C4-2B (cell line): ENCODE data around the gene LAMTOR4.
A peak's percentile ranks its signal among the peaks of the same experiment; 100 is the strongest.
"Not testable (repeated sequence)": the region's sequence is repeated elsewhere in the genome, so short reads cannot be mapped to it uniquely, and the experiment has no call there.

Source experiments
- H3K27ac ChIP-seq: fragments of 450-650 bp; 2 replicates; pipeline ENCODE4 v1.5.1; 2017
- ZFX ChIP-seq: fragments of 450-650 bp; IDR thresholded peaks from 2 replicates; pipeline ENCODE4 v1.6.1; 2017
- TF ChIP-seq, protein P1 (sequence below): fragments of 450-650 bp; conservative IDR thresholded peaks from 2 replicates; pipeline ENCODE4 v1.5.1; 2017; ENCODE audit warnings: mild to moderate bottlenecking

LAMTOR4 gene

DNA sequence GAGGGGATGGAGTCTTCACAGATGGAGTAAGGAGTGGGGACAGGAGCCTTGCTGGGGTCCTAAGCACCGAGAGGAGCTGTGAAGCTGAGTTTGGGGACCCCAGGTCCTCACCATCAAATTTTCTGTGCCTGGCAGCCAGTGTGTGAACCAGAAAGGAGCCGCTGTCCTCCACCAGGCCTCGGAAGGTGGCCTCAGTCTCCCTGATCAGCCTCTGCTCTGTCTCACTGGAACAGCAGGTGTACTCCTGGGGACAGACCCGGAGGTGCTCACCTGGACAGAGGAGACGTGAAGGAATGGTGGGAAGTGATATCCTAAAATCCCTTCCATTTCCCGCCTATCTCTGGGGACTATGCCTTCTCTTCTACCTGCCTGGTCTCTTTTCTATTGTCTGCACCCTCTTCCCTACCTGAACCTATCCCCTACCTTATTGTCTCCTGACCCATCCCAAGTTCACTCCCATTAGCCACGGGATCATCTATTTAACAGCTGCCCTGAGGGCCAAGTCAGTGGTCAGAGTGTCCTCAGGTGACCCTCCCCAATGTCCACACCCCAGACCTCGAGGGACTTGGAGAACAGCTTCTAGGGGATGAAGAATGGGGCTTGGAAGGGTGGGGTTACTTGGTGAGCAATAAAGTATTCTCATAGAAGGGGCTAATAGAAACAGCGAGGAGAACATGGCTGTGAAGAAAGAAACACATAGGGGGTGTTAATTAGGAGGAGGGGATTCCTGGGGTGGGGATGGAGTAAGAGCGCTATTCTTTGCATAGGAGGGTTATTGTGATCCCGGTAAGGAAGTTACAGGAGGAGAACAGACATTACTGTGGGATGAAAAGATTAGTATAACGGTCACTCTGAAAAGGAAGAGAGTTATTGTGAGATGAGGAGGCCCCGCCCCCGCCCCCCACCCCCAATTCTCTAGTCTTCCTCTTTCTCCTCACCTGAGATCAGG lies 27.7 kb downstream of the LAMTOR4 start:
- TF ChIP-seq, protein P1, sequence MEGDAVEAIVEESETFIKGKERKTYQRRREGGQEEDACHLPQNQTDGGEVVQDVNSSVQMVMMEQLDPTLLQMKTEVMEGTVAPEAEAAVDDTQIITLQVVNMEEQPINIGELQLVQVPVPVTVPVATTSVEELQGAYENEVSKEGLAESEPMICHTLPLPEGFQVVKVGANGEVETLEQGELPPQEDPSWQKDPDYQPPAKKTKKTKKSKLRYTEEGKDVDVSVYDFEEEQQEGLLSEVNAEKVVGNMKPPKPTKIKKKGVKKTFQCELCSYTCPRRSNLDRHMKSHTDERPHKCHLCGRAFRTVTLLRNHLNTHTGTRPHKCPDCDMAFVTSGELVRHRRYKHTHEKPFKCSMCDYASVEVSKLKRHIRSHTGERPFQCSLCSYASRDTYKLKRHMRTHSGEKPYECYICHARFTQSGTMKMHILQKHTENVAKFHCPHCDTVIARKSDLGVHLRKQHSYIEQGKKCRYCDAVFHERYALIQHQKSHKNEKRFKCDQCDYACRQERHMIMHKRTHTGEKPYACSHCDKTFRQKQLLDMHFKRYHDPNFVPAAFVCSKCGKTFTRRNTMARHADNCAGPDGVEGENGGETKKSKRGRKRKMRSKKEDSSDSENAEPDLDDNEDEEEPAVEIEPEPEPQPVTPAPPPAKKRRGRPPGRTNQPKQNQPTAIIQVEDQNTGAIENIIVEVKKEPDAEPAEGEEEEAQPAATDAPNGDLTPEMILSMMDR = no peak
- no peak for TF ChIP-seq ZFX

DNA sequence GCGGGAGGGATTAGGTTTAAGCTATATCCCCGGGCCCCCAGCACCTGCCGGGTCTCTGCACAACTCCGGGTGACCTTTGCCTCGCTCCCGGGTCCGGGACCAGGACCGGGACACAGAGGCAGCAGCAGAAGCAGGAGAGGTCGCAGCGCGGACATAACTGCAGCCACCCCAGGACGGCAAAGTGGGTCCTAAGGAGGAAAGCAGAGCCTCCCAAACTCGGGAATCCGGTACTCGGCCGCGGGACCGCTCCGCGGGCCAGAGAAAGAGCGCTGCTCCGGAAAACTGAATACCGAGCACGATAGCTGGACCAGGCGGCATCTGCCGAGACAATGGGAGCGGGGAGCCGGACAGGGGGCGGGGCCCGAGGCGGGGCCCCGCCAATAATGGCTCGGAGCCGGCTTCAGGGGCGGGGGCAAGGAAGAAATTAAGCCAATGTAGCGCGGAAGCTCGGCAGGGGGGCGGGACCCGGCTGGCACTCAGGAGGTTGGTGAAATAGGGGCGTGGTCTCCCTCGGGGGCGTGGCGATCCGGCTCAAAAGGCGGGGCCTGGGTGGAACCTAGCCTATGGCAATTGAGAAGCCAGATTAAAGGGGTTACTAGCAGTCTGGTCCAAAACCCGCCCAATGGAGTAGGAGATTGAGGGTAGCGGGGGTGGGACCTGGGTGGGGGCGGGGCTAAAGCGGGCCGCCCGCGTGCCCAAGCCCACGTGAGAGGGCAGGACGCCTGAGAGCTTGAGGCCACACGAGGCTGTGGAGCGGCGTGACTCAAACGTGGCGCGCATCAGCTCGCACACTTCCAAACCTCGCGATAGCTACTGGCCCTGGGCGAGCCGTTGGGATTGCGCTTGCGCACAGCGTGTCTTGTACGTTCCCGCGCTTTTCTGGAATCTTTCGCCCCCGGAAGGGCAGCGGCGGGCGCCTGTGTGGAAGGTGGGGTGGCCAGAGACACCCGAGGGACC lies 28.6 kb downstream of the LAMTOR4 start, which contains the start of the genes GPC2 and STAG3:
Gene GPC2, minus strand, starts transcription at position 337 of the 957 bp plus-strand sequence. Its CDS starts 182 bp downstream, at position 155.
Gene STAG3, plus strand, starts transcription at position 874 of the 957 bp plus-strand sequence. CDS start 2,639 bp downstream, outside the sequence.
- no peak for TF ChIP-seq ZFX
- TF ChIP-seq, protein P1 = no peak
- H3K27ac ChIP-seq = peak within 1 kb of the TSS; percentile 53

More for the DNA sequence above, 27.7 kb downstream of the LAMTOR4 start:
- H3K27ac ChIP-seq = peak overlapping the region; percentile 53

DNA sequence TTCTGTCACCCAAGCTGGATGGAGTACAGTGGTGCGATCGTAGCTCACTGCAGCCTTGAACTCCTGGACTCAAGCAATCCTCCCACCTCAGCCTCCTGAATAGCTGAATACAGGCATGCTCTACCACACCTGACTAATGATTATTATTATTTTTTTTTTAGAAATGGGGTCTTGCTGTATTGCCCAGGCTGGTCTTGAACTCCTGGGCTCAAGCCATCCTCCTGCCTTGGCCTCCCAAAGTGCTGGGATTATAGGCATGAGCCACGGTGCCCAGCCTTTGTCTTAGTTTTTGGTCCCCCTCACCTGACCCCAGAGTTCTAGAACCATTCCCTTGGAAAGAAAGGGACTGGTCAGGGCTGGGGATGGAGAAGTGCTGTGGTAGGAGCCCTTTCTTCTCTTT lies 31.4 kb downstream of the LAMTOR4 start:
- H3K27ac ChIP-seq = not testable (repeated sequence)

DNA sequence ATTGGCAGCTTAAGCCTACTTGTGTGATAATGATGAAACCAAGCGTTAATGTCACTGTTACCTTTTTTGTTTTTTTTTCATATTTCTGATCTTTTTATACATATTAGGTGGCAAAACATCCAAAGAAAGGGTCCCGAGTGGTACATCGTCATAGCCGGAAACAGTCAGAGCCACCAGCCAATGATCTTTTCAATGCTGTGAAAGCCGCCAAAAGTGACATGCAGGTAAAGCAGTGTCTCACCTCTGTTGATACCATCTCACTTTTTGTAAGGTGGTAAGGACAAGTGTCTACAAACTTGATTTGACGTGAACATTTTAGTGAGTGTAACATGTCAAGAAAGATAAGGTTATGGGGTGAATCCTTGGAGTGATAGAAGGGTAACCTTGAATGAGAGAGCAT lies 33.9 kb downstream of the LAMTOR4 start:
- not testable (repeated sequence) for H3K27ac ChIP-seq

DNA sequence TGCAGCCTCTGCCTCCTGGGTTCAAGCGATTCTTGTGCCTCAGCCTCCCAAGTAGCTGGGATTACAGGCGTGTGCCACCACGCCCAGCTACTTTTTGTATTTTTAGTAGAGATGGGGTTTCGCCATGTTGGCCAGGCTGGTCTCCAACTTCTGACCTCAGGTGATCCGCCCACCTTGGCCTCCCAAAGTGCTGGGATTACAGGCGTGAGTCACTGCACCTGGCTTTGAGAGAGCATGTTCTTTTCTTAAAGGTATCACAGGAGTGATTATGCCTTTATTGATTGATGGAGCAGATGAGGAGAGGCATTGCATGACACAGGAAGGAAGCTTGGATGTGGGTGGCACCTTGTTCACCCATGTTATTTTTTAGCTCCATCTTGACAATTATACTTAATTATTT lies 34.4 kb downstream of the LAMTOR4 start:
- not testable (repeated sequence) for H3K27ac ChIP-seq

DNA sequence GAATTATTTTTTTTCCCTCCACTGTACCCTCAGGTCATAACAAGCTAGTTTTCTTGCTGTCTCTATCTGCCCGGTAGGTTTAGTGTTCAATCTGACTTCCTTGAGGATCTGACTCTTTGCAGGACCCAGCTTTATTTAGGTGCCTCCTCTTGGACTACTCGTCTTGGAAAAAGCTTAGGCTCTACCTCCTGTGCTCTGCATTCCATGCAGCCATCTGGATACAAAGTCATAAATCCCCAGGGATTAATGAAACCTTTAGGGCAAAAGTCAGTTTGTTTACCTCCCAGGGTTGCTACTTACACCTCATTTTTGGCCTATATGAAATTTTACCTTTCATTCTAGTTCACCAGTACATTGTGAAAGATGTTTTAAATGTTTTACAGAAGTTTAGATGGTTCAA lies 37.0 kb downstream of the LAMTOR4 start:
- no peak for TF ChIP-seq ZFX
- TF ChIP-seq, protein P1 = no peak
- H3K27ac ChIP-seq = no peak overlapping the region

DNA sequence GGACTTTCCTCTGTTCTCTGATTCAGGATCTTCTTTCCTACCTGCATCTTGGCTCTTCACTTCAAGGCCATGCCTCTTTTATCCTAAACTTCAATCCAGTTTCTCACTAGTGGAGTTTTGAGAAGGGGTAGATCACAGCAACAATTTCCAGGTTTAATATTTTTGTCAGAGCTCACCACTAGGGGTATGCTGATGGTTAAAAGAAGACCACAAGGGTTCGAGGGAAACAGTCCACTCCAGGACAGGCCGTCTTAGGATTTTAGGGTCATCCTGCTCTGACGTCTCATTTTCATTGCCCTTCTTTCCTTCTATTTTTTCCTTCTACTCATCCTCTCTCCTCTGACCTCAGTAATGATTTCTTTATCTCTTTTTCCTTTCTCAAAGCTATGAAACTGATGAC lies 40.3 kb downstream of the LAMTOR4 start:
- TF ChIP-seq ZFX = no peak
- TF ChIP-seq, protein P1 = no peak
- no peak overlapping the region for H3K27ac ChIP-seq

DNA sequence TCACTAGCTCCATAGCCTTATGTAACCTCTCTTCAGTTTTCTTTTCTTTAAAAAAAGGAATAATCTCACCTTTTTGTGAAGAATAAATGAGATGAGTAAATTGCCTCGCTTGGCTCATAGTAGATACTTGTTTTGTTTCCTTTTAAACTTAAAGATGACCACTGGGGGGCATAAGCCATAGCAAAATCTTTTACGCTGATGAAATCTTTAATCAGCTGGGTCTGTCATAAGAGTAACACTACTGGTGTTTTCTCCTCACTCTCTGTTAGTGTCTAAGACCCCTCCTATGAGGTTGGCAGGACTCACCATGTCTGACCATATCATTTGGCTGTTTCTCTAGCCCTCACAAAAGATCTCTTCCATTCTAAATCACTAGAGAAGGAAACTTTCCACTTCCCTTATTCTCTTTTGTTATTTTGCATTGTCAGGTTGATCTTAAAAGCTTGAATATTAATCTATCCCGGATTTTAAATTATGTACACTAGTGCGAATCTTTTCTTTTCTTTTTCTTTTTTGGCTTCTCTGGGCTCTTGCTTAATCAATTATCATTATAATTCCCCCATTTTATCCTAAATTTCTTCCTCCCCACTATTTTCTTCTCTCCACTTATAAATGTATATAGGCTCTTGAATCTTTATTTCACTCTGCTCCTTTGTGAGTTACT lies 41.5 kb downstream of the LAMTOR4 start:
- H3K27ac ChIP-seq = no peak overlapping the region
- TF ChIP-seq, protein P1 = peak; percentile 49
- no peak for TF ChIP-seq ZFX
